HG03469 (cell line): ENCODE results near the gene DNAJB2.
"Not testable (repeated sequence)": the region's sequence is repeated elsewhere in the genome, so short reads cannot be mapped to it uniquely, and the experiment has no call there.

ENCODE experiments used
- ATAC-seq: cut with Tn5 transposase; IDR thresholded peaks from one replicate; pipeline ENCODE4 v1.9.1; 2021; ENCODE audit warnings: mild to moderate bottlenecking, moderate library complexity, moderate number of reproducible peaks; ENCODE audit not compliant: unreplicated experiment

The DNAJB2 gene

DNA sequence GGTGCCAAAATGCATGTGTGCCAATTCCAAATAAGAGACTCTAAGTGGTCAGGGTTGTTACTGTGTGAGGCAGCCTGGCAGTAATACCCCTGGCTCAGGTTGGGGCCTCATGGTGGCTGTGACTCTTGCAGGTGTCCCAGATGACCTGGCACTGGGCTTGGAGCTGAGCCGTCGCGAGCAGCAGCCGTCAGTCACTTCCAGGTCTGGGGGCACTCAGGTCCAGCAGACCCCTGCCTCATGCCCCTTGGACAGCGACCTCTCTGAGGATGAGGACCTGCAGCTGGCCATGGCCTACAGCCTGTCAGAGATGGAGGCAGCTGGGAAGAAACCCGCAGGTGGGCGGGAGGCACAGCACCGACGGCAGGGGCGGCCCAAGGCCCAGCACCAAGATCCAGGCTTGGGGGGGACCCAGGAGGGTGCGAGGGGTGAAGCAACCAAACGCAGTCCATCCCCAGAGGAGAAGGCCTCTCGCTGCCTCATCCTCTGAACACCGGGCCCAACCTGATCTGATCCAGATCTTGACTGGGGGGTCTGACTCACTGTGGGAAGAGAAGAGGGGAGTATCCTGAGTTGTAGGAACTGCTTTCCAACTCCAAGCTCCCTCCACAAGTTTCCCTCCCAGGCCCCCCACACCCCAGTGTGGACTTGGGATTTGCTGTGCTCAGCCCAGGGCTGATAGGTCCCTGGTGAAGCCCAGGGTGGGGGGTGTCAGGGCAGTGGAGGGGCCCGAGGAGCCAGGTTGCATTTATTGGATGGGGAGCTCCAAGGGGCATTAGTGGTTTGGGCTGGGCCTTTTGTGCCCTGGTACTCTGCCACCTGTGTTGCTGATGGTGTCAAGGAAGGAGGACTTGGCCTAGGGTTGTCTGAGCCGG is 5.6 kb downstream of the DNAJB2 start:
- ATAC-seq: no peak

DNA sequence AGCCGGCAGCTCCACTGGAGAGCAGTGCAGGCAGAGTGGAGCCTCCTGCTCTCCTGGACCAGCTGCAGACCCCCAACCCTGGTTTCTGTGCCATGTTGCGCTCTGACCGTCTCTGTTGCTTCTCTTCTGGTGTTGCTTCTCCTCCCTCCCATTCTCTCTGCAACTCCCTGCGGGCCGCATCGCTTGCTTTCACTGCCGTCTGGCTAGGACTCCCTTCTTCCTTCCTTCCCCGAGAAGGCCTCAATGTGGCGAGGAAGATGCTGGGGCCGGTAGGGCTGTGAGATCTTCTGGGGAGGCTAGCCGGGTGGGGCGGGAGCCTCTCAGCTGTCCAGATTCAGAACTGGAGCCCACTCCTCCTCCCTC is 6.2 kb downstream of the DNAJB2 start:
- ATAC-seq: no peak

DNA sequence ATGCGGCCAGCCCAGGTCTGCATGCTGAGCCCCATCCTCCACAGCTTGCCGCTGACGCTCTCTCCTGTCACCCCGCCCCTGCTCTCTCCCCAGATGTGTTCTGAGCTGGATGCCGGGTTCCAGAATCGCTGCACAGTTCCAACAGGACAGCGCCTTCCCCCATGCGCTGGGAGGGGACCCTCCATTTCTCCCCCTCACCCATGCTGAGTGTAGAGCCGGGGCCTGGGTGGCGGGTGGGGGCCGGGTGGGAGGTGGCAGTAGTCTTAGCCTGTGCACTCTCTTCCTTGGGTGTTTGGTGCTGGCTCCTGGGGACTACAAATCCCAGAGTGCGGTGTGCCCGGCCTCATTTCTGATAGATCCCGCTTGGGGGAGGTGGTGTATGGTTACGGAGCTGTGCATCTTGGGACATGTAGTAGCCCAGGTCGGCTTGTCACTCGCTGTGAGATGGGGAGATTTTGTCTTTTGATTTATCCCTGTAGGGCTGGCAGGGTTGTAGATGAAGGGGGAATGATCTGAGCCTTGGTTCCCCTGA is 6.8 kb downstream of the DNAJB2 start:
- no peak for ATAC-seq

DNA sequence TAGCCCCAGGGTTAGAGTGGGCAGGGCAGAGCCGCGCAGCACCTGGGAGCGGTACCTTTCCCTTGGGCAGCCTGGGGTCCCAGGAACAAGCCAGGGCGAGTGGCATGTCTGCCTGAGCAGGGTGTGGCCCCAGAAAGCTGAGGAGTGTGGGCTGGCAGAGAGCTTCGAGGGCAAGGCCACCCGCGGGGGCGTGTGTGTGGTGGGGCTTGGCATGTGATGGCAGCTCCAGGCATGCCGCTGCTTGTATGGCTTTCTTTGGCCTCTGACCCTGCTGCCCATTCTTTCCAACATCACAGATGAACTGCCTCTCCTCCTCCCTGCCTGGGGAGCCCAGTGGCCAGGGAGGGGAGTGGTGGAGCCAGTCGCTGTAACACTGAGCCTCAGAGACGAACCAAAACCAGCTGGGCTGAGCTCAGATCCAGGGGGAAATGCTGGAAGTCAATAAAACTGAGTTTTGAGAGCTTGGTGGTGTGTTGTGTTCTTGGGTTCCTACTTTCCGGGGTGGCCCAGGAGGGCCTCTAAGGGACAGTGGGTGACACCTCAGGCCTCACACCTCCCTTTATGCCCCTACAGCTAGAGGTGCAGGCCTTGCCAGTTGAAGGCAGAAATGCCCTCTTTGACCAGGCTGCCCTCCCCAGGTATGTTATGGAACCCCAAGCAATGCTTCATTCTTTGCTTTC is 7.4 kb downstream of the DNAJB2 start:
- ATAC-seq: no peak

DNA sequence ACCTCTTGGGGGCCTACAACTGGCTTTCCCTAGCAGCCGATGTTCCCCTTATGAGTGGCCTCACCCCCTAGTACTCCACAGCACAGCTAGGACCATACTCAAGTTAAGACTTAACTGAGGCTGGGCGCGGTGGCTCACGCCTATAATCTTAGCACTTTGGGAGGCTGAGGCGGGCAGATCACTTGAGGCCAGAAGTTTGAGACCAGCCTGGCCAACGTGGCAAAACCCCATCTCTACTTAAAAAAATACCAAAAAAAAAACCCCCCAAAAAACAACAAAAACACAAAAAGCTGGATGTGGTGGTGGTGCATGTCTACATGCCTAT is 7.9 kb downstream of the DNAJB2 start:
- ATAC-seq: not testable (repeated sequence)

DNA sequence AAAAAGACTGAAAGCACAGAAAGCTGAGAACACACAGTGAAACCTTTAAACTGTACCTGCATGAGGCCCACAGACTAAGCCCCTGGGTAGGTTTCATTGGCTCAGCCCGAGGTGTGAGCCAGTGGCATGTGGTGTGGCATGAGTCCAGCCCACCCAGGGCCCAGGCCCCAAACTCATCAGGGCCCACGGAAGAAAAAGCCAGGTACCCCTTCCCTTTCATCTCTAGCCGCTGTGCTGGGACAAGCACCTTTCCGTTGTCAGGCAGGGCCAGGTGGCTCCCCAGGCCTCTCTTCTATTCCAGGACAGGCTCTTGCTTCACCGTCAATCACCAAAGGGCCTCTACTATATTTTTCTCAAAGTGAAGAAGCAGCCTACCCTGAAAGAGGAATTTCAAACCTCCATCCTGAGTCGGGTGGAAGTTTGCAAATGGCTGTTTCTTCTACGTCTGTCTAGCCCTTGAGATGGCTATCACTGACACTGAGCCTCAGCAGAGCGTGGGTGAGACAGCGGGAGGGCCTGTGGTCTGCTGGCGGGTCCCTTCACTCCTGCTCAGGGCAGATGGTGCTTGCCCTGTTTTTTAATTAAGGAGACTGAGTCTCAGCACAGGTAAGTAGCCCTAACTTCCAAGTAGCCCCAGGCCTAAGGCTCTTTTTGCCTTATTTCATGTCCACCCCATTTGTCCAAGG is 8.6 kb downstream of the DNAJB2 start:
- no peak for ATAC-seq

DNA sequence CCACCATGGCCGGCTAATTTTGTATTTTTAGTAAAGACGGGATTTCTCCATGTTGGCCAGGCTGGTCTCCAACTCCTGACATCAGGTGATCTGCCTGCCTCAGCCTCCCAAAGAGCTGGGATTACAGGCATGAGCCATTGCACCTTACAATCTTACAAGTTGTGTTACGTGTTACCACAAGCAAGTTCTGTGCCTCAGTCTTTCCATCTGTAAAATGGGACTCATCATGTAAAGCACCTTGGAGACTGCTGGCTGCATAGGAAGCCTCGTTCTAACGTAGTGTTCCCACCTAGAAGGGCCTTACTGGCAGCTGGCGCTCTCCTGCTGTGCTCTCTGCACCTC is 10.0 kb downstream of the DNAJB2 start:
- no peak for ATAC-seq

DNA sequence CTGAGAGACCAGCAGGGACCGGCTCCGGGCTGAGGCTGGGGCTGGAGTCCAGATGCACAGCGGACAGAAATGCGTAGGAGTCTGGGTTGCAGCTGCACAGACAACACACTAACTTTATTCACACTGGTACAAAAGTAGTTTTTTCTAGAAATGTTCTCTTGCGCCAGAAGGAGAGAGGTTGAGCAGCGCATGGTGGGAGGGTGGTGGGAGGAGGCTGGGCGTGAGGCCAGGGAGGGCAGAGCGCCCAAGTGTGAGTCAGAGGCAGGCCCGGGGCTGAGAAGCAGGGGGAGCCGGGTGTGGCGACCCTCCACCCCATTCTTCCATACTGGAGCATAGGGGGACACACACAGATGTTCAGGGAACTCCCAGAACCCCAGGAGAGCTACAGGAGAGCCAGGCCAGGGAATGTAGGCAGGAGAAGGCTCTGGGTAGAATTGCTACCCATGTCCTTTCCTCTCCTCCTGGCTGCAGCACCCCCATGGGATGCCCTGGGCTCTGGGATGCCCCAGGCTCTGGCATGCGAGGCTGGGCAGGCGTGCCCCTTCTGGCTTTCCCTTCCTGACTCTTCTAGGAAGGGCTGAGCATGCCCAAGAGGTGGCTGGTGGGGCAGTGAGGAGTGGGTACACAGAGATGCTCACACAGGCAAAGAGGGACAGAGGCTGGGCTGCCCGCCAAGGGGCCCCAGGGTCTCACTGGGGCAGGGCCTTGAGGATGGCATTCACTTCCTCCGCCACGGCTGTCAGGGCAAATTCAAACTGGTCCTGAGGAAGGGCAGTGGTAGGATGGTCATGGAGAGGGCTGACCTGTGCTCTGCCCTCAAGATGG is 10.6 kb downstream of the DNAJB2 start:
- no peak for ATAC-seq

DNA sequence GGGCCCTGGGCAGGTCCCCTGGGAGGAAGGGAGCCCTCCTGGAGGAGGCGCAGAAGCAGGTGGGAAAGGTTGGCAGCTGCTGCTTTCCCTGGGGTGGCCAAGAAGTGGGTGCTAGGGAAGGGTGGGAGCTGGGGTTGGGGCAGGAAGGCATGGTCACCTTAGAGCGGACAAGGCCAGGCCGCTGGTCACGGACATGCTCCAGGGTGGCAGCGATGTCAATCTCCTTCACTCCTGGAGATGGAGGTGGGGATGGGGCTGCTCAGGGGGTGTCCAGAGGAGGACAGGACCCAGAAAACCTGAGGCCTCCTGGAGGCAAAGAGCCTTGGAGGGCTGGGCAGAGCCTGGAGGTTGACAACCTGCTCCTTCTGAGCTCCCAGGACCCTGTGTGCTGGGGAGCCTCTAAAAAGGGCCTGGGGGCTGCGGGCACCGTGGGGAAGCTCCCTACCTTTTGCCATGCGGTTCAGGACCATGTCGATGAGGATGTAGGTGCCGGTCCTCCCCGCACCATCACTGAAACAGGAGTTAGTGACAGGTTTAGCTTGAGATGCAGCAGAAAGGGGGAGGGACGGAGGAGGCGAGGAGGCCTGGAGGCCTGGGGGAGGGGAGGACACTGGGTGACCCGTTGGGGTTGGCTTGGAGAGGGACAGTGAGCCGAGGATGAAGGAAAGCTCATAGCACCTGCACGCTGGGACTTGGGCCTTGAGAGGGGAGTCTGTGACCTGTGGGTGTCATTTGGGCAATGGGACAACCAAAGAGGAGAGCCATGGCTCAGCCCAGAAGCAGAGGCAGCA is 11.4 kb downstream of the DNAJB2 start:
- ATAC-seq: no peak

DNA sequence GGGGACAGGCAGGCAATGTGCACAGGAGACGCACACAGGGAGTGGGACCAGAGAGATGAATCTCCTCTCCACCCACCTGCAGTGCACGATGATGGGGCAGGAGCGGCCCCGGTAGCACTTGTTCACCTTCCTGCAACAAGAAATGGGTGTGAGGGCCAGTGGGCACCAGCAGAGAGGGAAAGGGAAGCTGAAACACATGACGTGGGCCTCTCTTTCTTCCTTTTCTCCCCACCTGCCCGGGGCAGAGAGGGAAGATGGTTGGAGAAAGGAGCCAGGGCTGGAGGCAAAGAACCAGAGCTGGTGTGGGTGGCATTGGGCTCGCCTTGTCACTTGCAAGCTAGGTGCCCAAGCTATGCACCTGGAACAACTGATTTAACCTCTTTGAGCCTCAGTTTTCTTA is 12.2 kb downstream of the DNAJB2 start:
- no peak for ATAC-seq

DNA sequence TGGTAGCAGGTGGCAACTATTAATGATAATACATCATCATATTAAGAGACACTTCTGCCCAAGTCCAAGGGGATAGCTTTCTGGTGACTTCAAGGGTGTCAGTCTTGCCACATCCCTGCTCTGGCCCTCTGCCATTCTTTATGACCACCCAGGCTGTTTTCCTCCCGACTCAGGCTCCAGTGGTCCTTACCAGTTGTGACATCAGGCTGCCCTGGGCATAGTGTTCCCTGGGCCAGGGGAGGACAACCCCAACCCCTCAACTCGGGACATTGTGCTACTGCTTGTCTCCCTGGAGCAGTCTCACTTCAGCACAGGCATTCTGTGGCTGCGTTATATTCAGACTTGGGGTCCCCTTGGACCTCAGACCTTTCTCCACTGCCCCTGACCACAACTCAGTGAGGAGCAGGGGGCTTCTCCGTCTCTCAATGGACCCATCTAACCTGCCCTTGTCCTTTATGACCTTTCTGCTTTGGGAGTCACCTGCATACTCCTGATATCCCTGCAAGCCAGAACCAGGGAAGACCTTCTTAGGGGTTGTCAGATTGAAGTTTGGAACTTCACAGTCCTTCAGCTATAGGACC is 12.8 kb downstream of the DNAJB2 start:
- ATAC-seq: no peak

DNA sequence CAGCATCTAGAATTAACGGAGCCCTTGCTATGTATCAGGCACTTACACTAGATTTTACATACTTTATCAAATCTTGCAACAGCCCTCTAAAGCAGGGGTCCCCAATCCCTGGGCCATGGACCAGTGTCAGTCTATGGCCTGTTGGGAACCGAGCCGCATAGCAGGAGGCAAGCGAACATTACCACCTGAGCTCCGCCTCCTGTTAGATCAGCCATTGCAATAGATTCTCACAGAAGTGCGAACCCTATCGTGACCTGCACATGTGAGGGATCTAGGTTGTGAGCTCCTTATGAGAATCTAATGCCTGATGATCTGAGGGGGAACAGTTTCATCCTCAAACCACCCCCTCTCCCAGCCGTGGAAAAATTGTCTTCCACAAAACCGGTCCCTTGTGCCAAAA is 13.4 kb downstream of the DNAJB2 start:
- no peak for ATAC-seq

DNA sequence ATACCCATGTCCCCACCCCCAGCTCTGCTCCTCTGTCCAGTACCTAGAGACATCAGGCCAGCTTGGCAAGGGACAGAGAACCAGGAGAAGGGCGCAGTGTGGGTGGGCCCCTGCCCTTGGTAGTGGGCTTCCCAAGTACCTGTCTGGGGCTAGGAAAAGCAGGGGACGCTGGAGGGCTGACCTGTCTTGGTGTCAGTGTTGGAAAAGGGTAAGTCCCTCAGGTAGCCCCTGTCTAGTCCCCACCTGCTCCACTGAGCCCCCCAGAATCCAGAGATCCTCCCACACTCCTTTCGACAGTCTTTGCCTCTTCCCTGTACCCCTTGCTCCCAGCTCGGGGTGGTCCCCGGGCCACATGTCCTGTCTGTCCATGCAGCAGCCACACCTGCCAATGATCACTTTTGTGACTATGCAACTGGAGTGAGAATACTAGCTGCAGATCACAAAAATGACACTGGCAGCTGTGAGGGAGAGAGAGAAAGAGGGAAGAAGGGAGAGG is 14.6 kb downstream of the DNAJB2 start:
- ATAC-seq: no peak

DNA sequence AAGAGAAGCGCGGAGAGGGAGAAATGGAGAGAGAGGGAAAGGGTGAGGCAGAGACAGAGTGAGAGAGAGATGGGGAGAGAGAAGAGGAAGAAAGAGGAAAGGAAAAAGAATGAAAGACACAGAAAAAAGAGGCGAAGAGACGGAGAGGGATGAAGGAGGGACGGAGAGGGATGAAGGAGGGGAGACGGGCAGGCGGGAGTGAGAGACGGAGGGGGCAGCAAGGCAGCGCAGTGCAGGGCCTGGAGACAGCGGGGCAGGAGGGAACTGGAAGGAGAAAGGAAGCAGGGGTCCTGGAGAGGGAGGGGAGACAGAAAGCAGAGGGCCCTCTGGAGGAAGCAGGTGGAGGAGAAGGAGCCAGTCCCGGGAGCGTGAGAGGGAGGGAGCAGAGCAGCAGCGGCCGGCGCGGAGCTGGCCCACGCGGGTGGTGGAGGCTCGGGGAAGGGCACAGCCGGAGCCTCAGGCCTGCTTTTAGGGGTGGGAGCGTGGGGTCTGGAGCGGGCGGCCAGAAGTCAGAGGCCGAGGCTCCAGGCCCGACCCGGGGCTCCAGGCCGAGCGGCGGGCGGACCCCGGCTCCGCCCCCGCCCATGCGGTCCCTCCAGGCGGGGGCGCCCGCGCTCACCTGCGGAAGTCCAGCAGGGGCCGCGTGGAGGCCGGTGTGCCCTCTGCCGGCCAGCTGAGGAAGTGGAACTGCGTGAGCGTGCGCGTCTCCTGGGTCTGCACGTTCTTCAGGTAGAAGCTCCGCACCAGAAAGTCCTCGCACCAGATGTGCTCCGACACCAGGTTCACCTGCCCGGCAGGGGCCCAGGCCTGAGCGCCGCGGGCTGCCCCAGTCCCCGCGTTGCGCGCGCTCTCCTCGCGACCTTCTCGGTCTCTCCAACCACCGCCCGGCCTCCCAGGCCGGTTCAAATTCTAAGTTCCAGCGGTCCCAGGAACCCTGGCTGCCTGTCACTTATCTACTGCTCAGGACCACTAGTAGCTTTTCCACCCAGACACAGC is 15.5 kb downstream of the DNAJB2 start:
- peak; percentile 80 for ATAC-seq

DNA sequence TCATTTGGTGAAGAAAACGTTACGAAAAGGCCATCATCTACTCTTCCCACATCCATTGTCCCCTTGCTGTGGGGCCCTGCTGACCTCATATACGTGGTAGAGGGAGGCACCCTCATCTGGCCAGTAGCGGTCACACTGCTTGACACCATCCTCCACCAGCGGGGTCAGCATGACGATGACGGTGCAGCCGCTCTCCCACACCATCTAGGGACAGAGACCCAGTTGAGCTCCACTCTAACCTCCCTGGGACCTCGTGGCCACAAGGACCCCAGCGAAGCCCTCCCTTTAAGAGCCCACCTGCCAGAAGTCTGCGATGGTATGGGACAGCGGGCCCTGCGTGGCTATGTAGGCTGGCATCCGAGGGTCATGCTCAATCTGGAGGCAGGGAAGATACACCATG is 17.0 kb downstream of the DNAJB2 start:
- ATAC-seq: no peak

DNA sequence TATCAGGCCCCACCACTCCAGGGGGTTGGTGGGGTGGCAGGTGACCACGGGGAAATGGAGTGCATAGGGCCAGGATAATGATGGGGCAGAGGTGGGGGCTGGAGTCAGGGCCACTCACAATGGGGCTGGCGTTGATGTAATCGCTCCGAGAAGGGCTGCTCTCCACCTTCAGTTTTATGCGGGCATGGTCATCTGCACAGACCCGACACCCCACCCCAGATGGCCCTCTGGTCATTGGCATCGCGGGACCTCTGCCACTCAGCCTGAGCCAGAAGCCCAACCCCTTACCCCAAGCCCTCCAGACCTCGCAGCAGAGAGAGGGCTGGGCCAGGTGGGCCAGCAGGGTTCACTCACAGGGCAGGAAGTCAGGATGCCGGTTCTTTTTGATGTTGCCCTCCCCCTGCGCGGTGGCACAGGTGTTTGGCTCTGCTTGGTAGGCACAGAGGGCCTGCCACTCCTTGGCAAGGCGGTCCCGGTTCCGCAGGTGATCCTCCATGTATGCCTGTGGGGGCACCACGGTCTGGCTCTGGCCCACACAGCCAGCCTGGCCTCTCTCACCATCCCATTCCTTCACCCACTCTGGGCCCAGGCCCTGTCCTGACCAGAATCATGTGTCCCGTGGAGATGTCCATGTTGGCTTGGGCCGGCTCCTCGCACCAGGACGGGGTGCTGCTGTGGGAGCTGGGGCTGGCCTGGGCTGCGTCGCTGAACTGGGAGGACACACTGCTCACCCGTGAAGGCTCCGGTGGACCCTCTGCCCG is 17.6 kb downstream of the DNAJB2 start:
- ATAC-seq: no peak

DNA sequence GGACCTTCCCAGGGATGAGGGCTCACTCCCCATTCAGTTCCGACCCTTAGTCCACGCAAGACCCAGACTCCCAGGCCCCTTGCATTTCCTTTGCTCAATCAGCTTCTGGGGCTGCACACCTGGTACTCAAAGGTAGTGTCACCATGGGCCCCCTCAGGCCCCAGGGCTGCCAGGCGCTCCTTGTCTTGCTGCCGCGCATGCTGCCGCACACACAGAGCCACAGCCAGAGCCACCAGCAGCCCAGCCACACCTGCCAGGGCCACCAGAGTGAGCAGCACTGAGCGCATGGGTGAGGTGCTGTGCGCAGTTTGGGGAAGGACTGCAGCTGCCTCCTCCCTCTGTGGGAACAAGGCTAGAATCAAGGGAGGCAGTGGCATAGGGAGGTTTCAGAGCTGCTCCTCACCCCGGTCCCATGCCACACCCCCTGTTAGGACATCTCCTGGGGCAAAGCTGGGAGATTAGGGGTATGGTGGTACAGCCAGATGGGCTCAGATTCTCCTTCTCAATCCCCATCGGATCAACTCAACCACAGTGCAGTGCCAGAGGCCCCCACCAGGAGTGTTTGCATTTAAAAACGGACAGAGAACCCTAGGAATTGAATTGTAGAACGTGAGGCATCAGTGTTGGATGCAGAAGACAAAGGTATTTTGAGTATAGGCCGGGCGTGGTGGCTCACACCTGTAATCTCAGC is 18.7 kb downstream of the DNAJB2 start:
- no peak for ATAC-seq
